Stimulated activated CD4-positive, alpha-beta T cell treated with anti-CD3 and anti-CD28 coated beads, Interleukin-2, amount 100 ng/mL, for 24 hours (primary cell): ENCODE results near the gene RAD51C.
A peak's percentile ranks its signal among the peaks of the same experiment; 100 is the strongest.
"Not testable (repeated sequence)": the region's sequence is repeated elsewhere in the genome, so short reads cannot be mapped to it uniquely, and the experiment has no call there.

Experiments
- DNase-seq, 2 donors: peaks; one replicate each; pipeline ENCODE4 v3.0.0-alpha.2; 2020

RAD51C gene

DNA sequence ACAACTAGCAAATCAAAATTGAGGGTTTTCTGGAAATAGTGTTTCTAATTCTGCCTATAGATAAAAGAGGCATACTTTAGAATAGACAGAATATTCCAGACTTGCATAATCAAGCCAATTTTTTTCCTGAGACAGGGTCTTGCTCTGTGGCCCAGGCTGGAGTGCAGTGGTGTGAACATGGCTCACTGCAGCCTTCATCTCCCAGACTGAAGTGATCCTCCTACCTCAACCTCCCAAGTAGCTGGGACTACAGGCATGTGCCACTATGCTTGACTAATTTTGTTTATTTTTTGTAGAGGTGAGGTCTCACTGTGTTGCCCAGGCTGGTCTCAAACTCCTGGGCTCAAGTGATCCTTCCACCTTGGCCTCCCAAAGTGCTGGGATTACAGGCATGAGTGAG is 57.2 kb downstream of the RAD51C start:
- DNase-seq = not testable (repeated sequence)

DNA sequence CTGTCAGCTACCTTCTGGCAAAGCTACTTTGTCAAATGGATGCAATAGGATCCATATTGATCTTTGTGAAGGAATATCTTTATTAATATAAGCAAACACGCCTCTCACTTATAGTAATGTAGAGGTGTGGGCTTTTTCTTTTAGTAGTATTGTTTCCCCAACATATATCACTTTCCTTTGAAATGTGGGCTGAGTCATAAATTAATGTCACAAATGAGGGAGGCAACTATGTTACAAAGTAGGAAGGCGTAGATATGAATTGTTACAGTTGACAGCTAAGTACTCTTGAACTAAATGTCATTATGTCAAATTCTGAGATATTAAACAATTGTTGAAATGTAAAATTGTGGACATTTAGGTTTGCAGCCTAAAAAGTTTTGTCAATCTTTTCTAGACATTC is 60.6 kb downstream of the RAD51C start:
- DNase-seq = no peak

DNA sequence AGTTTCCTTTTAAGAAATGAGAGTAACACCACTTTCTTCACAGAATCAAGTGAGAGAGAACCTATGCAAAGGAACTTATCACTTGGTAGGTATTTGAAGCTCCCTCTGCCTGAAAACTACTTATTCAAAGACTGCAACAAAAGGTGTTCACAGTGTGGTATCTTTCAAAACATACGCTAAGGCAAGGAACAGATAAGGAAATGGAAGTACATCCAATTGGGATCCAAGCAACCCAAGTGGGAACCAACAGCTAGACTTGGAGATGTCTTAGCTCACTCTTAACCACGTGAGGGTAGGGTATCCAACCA is 62.8 kb downstream of the RAD51C start:
- DNase-seq = no peak

DNA sequence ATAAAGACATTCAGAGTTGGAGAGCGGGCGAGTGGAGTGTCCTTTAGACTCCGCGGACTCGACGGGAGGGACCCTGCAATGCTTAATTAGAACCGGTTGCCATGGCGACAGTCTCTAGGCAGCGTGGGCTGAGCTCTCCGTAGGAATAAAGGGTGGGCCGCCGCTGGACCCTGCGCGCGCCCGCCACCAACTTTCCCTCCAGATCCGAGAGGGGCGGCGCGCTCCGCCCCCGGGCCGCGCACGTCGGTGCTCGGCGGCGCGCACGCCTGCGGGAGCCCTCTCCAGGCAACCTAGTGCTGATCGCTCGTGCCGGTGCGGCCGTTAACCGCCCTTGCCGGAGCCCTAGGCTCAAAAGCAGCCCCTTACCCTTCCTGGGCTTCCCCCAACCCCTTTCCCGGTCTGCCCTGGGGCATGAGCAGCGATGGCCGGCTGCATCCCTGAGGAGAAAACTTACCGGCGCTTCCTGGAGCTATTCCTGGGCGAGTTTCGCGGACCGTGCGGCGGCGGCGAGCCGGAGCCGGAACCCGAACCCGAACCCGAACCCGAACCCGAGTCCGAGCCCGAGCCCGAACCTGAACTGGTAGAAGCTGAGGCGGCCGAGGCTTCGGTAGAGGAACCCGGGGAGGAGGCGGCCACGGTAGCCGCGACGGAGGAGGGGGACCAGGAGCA is 63.3 kb downstream of the RAD51C start, which contains the start of gene PPM1E:
PPM1E (plus strand) TSS at position 278 of the 669 bp plus-strand sequence.
- DNase-seq = peak; percentile 41 to 64

DNA sequence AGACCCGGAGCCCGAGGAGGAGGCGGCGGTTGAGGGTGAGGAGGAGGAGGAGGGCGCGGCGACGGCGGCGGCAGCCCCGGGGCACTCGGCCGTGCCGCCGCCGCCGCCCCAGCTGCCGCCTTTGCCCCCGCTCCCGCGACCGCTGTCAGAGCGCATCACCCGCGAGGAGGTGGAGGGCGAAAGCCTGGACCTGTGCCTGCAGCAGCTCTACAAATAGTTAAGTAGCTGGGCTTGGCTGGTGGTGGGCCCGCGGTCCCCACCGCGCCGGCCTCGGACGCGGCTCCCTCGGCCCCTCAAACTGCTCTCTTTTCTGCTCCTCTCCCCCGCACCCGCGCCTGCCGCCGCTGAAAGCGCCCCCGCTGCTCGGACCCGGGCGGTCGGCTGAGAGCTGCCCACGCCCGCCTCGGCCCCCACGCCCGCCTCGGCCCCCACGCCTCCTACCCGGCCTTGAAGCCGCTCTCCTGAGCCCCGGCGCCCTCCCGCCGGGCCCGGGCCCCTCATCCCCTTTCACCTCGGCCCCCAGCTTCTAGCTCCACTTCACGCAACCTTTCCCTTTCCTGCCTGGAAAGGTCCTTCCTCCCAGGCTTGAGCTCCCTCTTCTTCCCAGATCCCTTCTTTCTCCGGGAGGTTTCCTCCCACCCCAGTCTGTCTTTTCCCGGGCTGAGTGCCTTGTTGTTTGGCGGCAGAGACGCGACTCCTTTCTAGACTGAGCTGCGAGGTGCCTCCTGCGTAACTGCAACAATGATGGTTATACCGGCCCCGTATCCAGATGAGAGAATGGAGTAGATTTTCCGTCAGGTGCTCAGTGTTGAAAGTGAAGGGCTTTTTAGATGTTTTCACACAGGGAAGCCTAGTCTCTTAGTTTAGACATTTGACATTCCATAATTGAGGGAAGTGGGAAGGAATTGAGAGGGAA is 64.1 kb downstream of the RAD51C start:
- DNase-seq = peak in 1 of 2 donors; percentile 10

DNA sequence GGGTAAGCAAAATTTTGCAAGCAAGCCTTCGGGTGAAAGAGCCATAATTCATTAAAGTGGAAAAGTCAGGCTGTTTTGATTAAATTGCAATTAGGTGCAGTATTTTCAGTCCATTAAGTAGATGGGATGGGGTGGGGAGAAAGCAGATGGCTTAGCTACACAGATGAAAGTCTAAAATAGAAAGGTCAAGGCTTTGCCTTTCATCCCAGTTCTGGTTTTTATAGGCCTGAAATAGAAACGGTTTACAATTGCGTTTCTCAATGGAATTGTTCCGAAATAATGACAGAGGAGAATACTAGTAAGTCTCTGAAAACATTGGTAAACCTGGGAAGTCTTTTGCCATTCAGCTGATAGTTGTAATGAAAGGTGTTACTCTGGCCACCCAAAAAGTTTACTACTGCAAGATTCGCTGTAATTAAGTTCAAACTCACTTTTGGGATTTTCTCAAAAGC is 64.8 kb downstream of the RAD51C start:
- no peak for DNase-seq

DNA sequence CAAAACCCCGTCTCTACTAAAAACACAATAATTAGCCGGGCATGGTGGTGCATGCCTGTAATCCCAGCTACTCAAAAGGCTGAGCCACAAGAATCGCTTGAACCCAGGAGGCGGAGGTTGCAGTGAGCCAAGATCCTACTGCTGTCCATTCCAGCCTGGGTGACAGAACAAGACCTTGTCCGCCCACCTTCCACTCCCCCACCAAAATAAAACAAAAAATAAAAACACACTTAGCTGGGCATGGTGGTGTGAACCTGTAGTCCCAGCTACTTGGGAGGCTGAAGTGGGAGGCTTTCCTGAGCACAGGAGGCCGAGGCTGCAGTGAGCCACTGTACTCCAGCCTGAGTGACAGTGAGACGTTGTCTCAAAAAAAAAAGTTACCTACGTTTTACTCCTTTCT is 66.5 kb downstream of the RAD51C start:
- DNase-seq = no peak

DNA sequence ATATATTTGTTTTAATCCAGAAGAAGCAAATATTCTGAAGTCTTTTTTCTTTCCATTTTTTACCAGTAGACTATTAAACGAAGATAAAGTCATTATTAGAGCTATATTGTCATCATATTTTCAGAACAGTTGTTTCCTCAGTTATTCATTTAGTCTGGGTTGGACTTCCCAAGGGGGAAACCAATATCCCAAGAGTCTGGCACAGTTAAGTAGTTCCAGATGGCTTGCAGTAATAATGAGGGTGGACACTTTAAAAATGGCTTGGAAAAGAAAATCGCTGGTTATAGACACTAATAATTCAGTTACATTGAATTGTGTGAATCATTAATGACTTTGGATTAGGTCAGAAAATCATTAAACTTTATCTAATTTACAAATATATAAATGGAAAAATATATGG is 67.1 kb downstream of the RAD51C start:
- no peak for DNase-seq

DNA sequence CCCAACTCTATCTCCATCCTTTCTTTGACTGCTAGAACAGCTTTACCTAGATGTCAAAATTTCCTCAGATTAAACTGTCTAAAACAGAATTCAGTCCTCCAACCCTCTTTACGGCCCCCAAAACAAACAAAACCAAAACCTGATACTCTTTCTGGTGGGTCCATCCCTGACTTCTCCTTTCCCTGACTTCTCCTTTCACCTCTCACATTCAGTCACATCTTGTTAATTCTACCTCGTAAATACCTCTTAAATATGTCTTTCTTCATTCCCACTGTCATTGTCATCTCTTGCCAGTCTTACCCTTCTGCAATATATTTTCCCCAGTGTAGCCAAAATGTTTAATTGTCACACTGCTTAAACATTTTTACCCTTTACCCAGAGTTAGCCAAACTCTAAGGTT is 67.8 kb downstream of the RAD51C start:
- DNase-seq = no peak

DNA sequence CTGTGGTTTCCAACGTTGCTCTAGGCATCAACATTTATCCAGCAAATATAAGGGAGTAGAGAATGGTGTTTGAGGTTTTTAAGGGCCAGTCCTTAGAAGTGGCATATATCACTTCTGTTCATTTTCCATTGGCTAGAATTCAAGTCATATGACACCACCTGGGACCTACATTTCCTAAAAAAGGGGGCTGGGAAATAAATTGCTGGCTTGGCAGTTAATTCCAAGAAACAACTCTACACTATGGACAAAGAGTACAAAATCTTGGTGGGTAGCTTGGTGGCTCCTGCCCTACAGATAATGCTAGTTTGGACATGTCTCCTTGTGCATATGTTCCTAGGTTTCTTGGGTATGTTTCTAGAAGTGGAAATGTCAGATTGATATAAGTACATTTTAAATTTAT is 70.9 kb downstream of the RAD51C start:
- DNase-seq = no peak

DNA sequence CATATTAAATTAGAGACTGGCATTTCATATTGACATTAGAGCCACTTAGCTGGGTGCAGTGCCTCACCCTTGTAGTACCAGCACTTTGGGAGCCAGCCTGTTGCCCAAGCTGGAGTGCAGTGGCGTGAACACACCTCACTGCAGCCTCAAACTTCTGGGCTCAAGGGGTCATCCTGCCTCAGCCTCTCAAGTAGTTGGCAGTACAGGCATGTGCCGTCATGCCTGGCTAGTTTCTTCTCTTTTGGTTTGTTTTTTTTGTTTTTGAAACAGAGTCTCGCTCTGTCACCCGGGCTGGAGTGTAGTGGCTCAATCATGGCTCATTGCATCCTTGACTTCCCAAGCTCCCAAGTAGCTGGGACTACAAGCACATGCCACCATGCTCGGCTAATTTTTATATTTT is 72.0 kb downstream of the RAD51C start:
- no peak for DNase-seq

DNA sequence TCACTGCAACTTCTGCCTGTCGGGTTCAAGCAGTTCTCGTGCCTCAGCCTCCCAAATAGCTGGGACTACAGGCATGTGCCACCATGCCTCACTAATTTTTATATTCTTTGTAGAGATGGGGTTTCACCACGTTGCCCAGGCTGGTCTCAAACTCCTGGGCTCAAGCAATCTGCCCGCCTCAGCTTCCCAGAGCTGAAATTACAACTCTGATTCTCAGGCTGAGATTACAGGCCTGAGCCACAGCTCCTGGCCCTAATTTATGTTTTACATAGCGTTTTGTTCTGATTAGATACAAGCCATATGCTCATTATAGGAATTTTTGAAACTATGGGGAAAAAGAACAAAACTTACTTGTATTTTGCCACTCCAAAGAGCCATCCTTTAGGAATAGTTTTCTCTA is 86.1 kb downstream of the RAD51C start:
- not testable (repeated sequence) for DNase-seq

DNA sequence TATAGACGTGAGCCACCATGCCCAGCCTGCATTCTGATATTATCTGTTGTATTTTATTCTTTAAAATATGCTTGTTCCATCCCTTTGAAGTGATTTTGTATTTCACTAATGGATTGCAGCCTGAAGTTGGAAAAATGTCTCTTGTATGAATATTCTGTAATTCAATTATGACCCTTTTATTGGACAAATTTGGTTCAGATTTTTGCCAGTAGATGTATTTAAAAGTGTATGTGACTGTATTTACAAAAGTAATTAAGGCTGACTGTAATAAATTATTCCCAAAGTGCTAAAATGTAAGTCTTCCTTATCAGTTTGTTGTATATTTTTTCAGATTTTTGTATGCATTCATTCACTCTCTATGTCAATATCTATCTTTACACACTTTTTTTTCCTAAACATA is 87.0 kb downstream of the RAD51C start:
- DNase-seq = no peak

DNA sequence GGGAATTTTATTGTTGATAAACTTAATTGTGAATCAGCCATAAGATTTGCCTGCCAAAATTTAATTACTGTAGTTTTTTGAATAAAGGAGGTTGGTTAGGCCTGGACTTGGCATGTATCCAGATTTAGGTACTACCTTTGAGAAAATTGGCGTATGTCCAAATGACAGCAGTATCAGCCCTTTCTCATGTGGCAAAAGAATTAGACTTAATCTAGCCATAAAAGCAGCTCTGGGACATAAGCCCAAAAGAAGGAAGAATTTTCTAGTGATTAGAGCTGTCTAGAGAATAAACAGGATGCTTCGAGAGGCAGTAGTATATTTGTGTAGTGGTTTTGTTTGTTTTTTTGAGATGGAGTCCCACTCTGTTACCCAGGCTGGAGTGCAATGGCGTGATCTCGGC is 91.0 kb downstream of the RAD51C start:
- DNase-seq = no peak

DNA sequence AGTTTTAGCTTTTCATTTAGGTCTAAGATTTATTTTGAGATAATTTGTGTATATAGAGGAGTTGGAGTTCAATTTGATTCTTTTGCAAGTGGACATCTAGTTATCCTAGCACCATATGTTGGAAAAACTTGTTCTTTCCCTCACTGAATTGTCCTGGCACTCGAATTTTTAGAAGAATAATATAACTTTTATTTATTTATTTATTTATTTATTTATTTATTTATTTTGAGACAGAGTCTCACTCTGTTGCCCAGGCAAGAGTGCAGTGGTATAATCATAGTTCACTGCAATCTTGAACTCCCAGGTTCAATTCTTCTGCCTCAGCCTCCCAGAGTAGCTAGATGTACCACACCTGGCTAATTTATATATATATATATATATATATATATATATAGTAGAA is 92.7 kb downstream of the RAD51C start:
- no peak for DNase-seq
